ENCODE data around the gene GATA2.

GRCh38 chr3:128478576-128479506, 14.2 kb downstream of the GATA2 start:
- TF ChIP-seq POLR2A (IDR thresholded peaks at IDR 0.05) = no peak
- TF ChIP-seq POLR2AphosphoS5 (IDR thresholded peaks at IDR 0.05) = no peak

All from prostate gland (tissue), 1 donor.